HG02840 (cell line): ENCODE results near the gene GALNT2.

Experiments
- ATAC-seq: cut with Tn5 transposase; IDR thresholded peaks from one replicate; pipeline ENCODE4 v1.9.1; 2021; ENCODE audit warnings: mild to moderate bottlenecking, moderate library complexity, moderate number of reproducible peaks; ENCODE audit not compliant: unreplicated experiment, low FRiP score

GALNT2 gene

GRCh38 chr1:230125640-230126528 is 58.8 kb downstream of the GALNT2 start:
- no peak for ATAC-seq

DNA sequence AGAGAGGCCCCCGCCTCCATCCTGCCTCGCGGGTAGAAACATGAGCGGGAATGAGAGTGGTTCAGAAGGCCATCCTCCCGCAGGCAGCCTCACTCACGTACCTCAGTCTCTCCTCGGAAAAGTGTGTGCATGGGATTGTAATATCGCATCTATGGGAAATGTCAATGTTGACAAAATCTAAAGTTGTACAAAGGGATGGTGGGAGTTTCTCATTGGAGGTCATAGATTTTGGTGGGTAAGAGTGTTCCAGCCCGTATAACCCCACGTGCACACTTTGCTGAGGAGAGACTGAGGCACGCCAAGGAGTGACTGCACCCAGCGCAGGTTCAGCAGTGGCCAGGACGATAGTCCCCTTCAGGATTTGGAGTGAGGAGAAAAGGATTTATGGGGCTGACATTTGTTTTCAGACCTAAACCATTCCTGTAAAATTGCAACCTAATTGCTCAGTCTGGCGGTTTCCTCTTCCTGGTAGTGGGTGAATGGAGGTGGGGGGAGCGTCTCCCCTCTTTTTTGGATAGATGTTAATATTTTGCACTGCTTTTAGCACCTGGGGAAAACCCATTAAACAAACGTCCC is 59.6 kb downstream of the GALNT2 start:
- ATAC-seq = no peak

GRCh38 chr1:230127105-230128054 is 60.3 kb downstream of the GALNT2 start:
- no peak for ATAC-seq

DNA sequence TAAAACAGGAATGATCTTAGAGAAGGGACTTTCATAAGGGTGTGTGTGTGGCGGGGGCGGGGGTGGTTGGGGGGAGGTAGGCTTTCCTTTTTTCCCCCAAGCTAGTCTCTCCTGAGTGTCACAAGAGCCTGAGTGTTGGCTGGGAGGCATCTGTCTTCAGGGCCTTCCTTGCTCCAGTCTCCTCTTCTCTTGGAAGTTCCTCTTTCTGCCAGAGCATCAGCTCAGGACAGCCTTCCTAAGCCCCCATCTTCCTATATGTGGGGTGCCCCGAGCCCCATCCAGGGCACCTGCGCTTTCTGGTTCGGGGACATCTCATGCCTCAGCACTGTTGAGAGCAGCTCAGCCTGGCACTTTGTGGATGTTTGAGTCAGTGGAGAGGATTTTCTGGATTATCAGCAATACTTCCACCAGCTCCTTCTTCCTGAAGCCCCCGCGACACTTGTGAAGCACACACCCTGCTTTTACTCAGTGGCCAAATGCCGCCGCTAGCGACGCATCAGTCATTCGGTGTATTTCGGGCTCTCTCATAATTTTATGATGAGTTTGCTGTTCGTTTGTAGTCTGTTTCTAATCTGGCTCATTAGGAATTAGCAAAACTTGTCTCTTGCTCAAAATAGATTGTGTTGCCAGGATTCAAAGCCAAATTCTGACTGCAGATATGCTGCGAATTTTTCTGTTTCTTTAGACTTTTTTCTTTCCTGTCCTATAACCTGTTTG is 61.7 kb downstream of the GALNT2 start:
- no peak for ATAC-seq

DNA sequence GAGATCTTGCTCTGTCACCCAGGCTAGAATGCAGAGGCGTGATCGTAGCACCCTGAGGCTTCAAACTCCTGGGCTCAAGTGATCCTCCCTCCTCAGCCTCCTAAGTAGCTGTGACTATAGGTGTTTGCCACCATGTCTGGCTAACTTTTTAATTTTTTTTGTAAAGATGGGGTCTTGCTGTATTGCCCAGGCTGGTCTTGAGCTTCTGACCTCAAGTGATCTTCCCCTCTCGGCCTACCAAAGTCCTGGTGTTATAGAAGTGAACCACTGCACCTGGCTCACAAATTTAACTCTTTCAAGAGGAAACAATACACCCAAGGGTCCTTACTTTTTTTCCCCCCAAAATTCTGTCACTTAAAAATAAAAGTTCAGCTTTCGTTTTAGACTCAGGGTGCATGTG is 62.3 kb downstream of the GALNT2 start:
- ATAC-seq = no peak

- no peak for ATAC-seq
Measured at GRCh38 chr1:230130172-230130944, 63.3 kb downstream of the GALNT2 start.

DNA sequence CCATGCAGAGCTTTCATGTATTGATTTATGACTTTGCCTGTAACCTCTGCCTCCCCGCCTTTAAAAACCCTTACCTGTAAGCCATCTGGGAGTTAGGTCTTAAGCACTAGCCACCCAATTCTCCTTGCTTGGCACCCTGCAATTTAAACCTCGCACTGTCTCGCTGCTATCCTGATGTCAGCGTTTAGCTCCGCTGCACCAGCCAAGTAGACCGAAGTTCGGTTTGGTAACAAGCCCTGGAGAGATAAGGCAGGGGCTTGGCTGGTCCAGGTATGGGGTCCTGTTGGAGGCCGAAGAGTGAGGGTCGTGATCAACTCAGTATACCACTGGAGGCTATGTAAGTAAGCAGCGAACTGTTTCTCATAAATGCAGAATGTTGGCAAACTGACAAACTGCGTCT is 64.4 kb downstream of the GALNT2 start:
- ATAC-seq = no peak

- ATAC-seq = no peak
Measured at GRCh38 chr1:230132758-230133157, 65.7 kb downstream of the GALNT2 start.

DNA sequence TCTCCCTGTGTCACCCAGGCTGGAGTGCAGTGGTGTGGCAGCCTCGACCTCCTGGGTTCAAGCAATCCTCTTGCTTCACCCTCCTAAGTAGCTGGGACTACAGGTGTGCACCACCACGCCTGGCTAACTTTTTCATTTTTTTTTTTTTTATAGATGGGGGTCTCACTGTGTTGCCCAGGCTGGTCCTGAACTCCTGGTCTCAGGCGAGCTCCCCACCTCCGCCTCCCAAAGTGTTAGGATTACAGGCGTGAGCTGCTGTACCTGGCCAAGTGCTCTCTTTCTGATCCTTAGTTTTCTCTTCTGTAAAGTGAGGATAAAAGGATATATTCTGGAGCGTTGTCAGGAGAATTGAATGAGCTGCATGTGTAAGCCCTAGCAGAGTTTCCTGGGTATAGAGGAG is 68.7 kb downstream of the GALNT2 start:
- no peak for ATAC-seq

DNA sequence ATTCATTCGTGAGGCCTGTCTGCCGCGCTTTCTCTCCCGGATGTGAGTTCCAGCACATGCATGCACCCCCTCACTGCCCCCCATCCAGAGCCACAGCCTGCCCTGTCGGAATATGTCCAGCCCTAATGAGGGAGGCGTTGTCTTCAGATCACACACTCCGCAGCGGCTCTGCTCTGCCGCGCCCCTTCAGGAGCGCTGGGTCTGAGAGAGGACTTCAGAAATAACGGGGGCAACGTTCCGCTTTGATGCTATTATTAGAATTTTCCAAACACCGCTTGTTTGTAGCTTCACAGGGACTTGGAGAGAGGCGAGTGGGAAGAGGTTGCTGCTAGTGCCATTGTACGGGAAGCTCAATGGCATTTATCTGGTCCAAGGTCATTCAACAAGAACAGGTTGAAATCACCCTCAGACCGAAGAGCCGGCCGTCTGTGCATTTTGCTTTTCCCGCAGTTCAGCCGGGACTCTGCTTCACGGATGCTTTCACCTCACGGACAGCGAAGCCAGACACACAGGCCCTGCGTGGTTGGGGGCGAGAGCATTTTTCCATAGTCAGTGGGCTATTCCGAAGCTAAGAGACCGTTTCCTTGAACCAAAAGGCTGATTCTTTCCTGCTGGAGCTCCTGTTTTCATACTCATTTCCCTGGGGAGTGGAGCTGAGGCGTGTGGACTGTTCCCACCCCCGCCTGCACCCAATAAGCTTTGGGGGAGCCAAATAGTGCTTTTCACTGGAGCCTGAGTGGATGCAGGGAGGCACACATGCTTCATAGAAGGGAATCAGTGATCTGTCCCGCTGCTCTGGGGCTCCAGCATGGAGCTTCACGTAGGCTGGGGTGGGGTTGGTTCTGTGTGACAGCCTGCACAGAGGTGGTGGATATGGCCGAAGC is 69.7 kb downstream of the GALNT2 start:
- no peak for ATAC-seq

- ATAC-seq = no peak
Measured at GRCh38 chr1:230137337-230137815, 70.3 kb downstream of the GALNT2 start.

DNA sequence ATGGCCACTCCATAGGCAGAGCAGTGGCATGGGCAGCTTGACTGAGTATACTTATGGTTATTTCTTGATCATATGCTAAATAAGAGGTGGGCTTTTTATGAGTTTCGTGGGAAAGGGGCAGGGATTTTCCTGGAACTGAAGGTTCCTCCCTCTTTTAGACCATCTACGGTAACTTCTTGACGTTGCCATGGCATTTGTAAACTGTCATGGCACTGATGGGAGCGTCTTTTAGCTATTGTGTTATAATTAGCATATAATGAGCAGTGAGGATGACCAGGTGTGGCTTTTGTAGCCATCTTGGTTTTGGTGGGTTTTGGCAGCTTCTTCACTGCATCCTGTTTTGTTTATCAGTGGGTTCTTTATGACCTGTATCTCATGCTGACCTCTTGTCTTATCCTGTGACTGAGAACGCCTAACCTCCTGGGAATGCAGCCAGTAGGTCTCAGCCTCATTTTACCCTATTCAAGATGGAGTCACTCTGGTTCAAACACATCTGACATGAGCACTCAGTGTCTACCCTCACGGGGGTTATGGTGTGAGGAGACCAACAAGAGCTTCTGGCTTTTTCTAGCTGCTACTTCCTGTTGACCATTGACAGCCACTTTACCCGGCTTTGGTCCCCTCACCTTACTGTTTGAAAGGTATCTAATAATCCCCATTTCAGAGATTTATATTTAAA is 71.7 kb downstream of the GALNT2 start:
- no peak for ATAC-seq

DNA sequence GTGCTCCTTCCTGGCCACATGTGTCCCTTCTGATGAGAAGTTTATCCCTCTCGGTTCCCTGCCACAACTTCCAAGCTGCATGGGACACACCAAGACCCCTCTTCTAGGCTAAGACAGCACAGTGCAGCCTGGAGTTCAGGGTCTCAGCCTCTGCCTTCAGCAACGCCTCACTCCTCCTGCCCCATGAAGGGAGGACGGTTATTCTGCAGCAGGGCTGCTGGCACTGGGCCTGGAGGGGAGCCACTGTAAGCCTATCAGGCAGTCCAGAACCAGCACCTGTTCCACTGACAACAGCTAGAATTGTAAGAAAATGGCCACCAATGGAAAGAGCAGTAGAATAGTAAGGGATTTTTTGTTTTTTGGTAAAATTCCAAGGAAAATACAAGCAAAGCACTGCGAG is 72.3 kb downstream of the GALNT2 start:
- no peak for ATAC-seq

- ATAC-seq = no peak
Measured at GRCh38 chr1:230139741-230140140, 72.7 kb downstream of the GALNT2 start.

DNA sequence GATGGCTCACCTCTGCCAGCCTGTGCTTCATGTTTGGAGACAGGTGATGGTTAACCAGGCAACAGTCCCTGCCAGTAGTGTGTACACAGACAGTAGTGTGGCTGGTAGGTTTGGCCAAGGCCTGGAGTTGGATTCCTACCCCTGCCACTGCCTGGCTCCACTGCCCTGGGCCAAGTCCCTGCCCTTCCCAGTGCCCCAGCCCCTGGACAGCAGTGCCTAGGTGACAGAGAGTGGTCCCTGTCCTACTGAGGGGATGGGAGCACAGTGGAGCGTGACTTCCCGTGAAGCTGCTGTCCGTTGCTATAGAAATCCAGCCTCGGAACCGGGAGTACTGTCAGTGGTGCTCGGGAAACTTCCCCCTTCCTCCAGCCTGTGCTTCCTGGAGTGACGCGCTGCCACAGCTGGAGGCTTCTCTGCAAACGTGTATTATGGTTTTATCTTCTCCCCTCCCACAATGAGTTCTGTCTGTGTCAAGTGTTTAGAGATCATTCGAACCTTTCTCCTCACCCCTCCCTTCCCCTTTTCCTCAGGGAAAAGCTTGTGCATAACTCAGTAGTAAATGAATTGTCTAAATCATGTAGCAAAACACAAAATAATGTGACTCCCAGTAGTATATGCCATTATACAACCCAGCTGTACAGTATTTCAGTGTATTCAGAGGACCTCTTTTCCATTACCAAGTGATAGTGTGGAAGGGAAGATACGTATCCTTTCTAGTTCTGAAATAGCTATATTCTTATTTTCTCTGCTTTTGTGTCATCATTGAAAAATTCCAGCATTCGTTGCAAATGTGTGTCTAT is 73.4 kb downstream of the GALNT2 start:
- ATAC-seq = no peak

GRCh38 chr1:230141021-230141648 is 74.1 kb downstream of the GALNT2 start:
- ATAC-seq = no peak
